HG02938 (cell line): ENCODE results near the gene DLK2.

ENCODE experiments used
- ATAC-seq: cut with Tn5 transposase; IDR thresholded peaks from one replicate; pipeline ENCODE4 v1.9.1; 2021; ENCODE audit warnings: mild to moderate bottlenecking, moderate library complexity; ENCODE audit not compliant: unreplicated experiment

DLK2 gene

GRCh38 chr6:43454696-43455530 is 435 bp downstream of the DLK2 start:
- ATAC-seq: no peak

- no peak for ATAC-seq
Measured at GRCh38 chr6:43454290-43454695, 1.1 kb downstream of the DLK2 start.

GRCh38 chr6:43453831-43454230 is 1.5 kb downstream of the DLK2 start:
- no peak for ATAC-seq

GRCh38 chr6:43452896-43453295 is 2.5 kb downstream of the DLK2 start:
- ATAC-seq: no peak

GRCh38 chr6:43451939-43452338 is 3.4 kb downstream of the DLK2 start:
- no peak for ATAC-seq

- no peak for ATAC-seq
Measured at GRCh38 chr6:43451348-43451747, 4.0 kb downstream of the DLK2 start.

- ATAC-seq: no peak
Measured at GRCh38 chr6:43450699-43451131, 4.6 kb downstream of the DLK2 start.

- ATAC-seq: no peak
Measured at GRCh38 chr6:43448916-43449315, 6.4 kb downstream of the DLK2 start.

GRCh38 chr6:43447604-43448003 is 7.7 kb downstream of the DLK2 start:
- ATAC-seq: no peak

- ATAC-seq: no peak
Measured at GRCh38 chr6:43445576-43445975, 9.8 kb downstream of the DLK2 start.

- ATAC-seq: no peak
Measured at GRCh38 chr6:43444582-43444981, 10.8 kb downstream of the DLK2 start.

- no peak for ATAC-seq
Measured at GRCh38 chr6:43444036-43444435, 11.3 kb downstream of the DLK2 start.

- no peak for ATAC-seq
Measured at GRCh38 chr6:43442935-43443334, 12.4 kb downstream of the DLK2 start.

- no peak for ATAC-seq
Measured at GRCh38 chr6:43437700-43438099, 17.6 kb downstream of the DLK2 start.

- no peak for ATAC-seq
Measured at GRCh38 chr6:43436577-43437282, 18.6 kb downstream of the DLK2 start.

GRCh38 chr6:43435682-43436437 is 19.5 kb downstream of the DLK2 start:
- ATAC-seq: no peak

GRCh38 chr6:43434943-43435342 is 20.4 kb downstream of the DLK2 start:
- ATAC-seq: no peak

GRCh38 chr6:43434001-43434840 is 21.1 kb downstream of the DLK2 start:
- no peak for ATAC-seq

GRCh38 chr6:43433148-43433547 is 22.2 kb downstream of the DLK2 start:
- ATAC-seq: no peak
